Skeletal muscle satellite cell (primary cell): ENCODE data around the gene CAPN2.

Experiments used
- H3K27me3 ChIP-seq: 2 replicates; pipeline ENCODE4 v1.7.0; 2013; ENCODE audit warnings: low read length; ENCODE audit not compliant: control insufficient read depth, insufficient read depth
- H3K36me3 ChIP-seq: 2 replicates; pipeline ENCODE4 v1.7.0; 2013; ENCODE audit warnings: mild to moderate bottlenecking, control low read depth, low read length; ENCODE audit not compliant: insufficient read depth
- H3K4me1 ChIP-seq: 2 replicates; pipeline ENCODE4 v1.7.0; 2013; ENCODE audit warnings: low read length; ENCODE audit not compliant: control insufficient read depth, insufficient read depth
- H3K4me2 ChIP-seq: 2 replicates; pipeline ENCODE4 v1.7.0; 2013; ENCODE audit warnings: mild to moderate bottlenecking, low read length
- H3K4me3 ChIP-seq: 2 replicates; pipeline ENCODE4 v1.7.0; 2013; ENCODE audit warnings: low read length
- H3K9ac ChIP-seq: 2 replicates; pipeline ENCODE4 v1.7.0; 2013; ENCODE audit warnings: mild to moderate bottlenecking, low read depth, low read length, moderate library complexity
- H3K9me3 ChIP-seq: replicated peaks from 2 replicates; pipeline ENCODE4 v1.7.0; 2013; ENCODE audit warnings: mild to moderate bottlenecking, control low read depth, low read length

The CAPN2 gene

GRCh38 chr1:223774134-223774814 is 61.9 kb downstream of the CAPN2 start:
- H3K4me2 ChIP-seq, result no peak overlapping the region
- H3K9ac ChIP-seq, result peak overlapping the region; percentile 3
- peaks cover 64% of the 10 kb centered on the region for H3K4me1 ChIP-seq
- H3K4me3 ChIP-seq, result no peak overlapping the region
- peaks cover 83% of the 10 kb centered on the region for H3K36me3 ChIP-seq
- no peaks in the 10 kb centered on the region for H3K9me3 ChIP-seq
- no peaks in the 10 kb centered on the region for H3K27me3 ChIP-seq

- no peak overlapping the region for H3K4me3 ChIP-seq
- H3K9ac ChIP-seq, result peak overlapping the region; percentile 6
- H3K9me3 ChIP-seq, result no peaks in the 10 kb centered on the region
- H3K4me1 ChIP-seq, result peaks cover 58% of the 10 kb centered on the region
- no peaks in the 10 kb centered on the region for H3K27me3 ChIP-seq
- H3K36me3 ChIP-seq, result peaks cover 81% of the 10 kb centered on the region
- H3K4me2 ChIP-seq, result no peak overlapping the region
Measured at GRCh38 chr1:223775054-223775453, 62.7 kb downstream of the CAPN2 start.

GRCh38 chr1:223775711-223776074 is 63.4 kb downstream of the CAPN2 start:
- Histone ChIP-seq H3K36me3 (peaks cover 81% of the 10 kb centered on the region), H3K9ac (peak overlapping the region; percentile 6), H3K27me3 (no peaks in the 10 kb centered on the region), H3K4me1 (peaks cover 56% of the 10 kb centered on the region), H3K4me2 (no peak overlapping the region), H3K4me3 (no peak overlapping the region), H3K9me3 (no peaks in the 10 kb centered on the region)

- Histone ChIP-seq H3K9ac (peak overlapping the region; percentile 2), H3K4me2 (no peak overlapping the region), H3K36me3 (peaks cover 75% of the 10 kb centered on the region), H3K4me3 (no peak overlapping the region), H3K27me3 (no peaks in the 10 kb centered on the region), H3K9me3 (no peaks in the 10 kb centered on the region), H3K4me1 (peaks cover 56% of the 10 kb centered on the region)
Measured at GRCh38 chr1:223776075-223776814, 63.9 kb downstream of the CAPN2 start.

GRCh38 chr1:223776826-223777454 is 64.6 kb downstream of the CAPN2 start:
- peaks cover 70% of the 10 kb centered on the region for H3K36me3 ChIP-seq
- H3K9ac ChIP-seq, result no peak overlapping the region
- peaks cover 50% of the 10 kb centered on the region for H3K4me1 ChIP-seq
- H3K27me3 ChIP-seq, result no peaks in the 10 kb centered on the region
- no peak overlapping the region for H3K4me3 ChIP-seq
- no peak overlapping the region for H3K4me2 ChIP-seq
- H3K9me3 ChIP-seq, result no peaks in the 10 kb centered on the region

GRCh38 chr1:223780318-223780717 is 68.0 kb downstream of the CAPN2 start:
- Histone ChIP-seq H3K9me3 (no peaks in the 10 kb centered on the region), H3K27me3 (no peaks in the 10 kb centered on the region), H3K9ac (no peak overlapping the region), H3K4me3 (no peak overlapping the region), H3K4me1 (peaks cover 24% of the 10 kb centered on the region), H3K36me3 (peaks cover 57% of the 10 kb centered on the region), H3K4me2 (no peak overlapping the region)

- H3K9ac ChIP-seq, result peak overlapping the region; percentile 21
- H3K27me3 ChIP-seq, result no peaks in the 10 kb centered on the region
- H3K4me1 ChIP-seq, result peaks cover 18% of the 10 kb centered on the region
- no peak overlapping the region for H3K4me3 ChIP-seq
- no peak overlapping the region for H3K4me2 ChIP-seq
- H3K36me3 ChIP-seq, result peaks cover 57% of the 10 kb centered on the region
- no peaks in the 10 kb centered on the region for H3K9me3 ChIP-seq
Measured at GRCh38 chr1:223780949-223781348, 68.6 kb downstream of the CAPN2 start.

- H3K4me2 ChIP-seq, result no peak overlapping the region
- H3K9me3 ChIP-seq, result no peaks in the 10 kb centered on the region
Measured at GRCh38 chr1:223783676-223784075, 71.3 kb downstream of the CAPN2 start.

GRCh38 chr1:223784541-223784940 is 72.2 kb downstream of the CAPN2 start:
- Histone ChIP-seq H3K36me3 (peaks cover 53% of the 10 kb centered on the region), H3K4me3 (no peak overlapping the region), H3K27me3 (no peaks in the 10 kb centered on the region), H3K9me3 (no peaks in the 10 kb centered on the region), H3K4me1 (peaks cover 11% of the 10 kb centered on the region), H3K9ac (no peak overlapping the region), H3K4me2 (no peak overlapping the region)

More at GRCh38 chr1:223783676-223784075, 71.3 kb downstream of the CAPN2 start:
- H3K4me1 ChIP-seq, result peaks cover 11% of the 10 kb centered on the region
- no peak overlapping the region for H3K4me3 ChIP-seq
- H3K27me3 ChIP-seq, result no peaks in the 10 kb centered on the region
- H3K9ac ChIP-seq, result no peak overlapping the region
- H3K36me3 ChIP-seq, result peaks cover 55% of the 10 kb centered on the region

GRCh38 chr1:223785808-223786207 is 73.5 kb downstream of the CAPN2 start:
- Histone ChIP-seq H3K36me3 (peaks cover 44% of the 10 kb centered on the region), H3K9ac (no peak overlapping the region)

GRCh38 chr1:223788746-223789415 is 76.5 kb downstream of the CAPN2 start:
- H3K9ac ChIP-seq, result no peak overlapping the region
- H3K36me3 ChIP-seq, result peaks cover 47% of the 10 kb centered on the region
- no peak overlapping the region for H3K4me3 ChIP-seq
- no peaks in the 10 kb centered on the region for H3K4me1 ChIP-seq
- H3K9me3 ChIP-seq, result no peaks in the 10 kb centered on the region
- no peaks in the 10 kb centered on the region for H3K27me3 ChIP-seq
- H3K4me2 ChIP-seq, result no peak overlapping the region

More at GRCh38 chr1:223785808-223786207, 73.5 kb downstream of the CAPN2 start:
- no peak overlapping the region for H3K4me2 ChIP-seq
- no peaks in the 10 kb centered on the region for H3K9me3 ChIP-seq
- H3K27me3 ChIP-seq, result no peaks in the 10 kb centered on the region
- H3K4me3 ChIP-seq, result no peak overlapping the region
- H3K4me1 ChIP-seq, result peaks cover 5% of the 10 kb centered on the region
